ENCODE data around the gene CBFA2T3.

The CBFA2T3 gene

DNA sequence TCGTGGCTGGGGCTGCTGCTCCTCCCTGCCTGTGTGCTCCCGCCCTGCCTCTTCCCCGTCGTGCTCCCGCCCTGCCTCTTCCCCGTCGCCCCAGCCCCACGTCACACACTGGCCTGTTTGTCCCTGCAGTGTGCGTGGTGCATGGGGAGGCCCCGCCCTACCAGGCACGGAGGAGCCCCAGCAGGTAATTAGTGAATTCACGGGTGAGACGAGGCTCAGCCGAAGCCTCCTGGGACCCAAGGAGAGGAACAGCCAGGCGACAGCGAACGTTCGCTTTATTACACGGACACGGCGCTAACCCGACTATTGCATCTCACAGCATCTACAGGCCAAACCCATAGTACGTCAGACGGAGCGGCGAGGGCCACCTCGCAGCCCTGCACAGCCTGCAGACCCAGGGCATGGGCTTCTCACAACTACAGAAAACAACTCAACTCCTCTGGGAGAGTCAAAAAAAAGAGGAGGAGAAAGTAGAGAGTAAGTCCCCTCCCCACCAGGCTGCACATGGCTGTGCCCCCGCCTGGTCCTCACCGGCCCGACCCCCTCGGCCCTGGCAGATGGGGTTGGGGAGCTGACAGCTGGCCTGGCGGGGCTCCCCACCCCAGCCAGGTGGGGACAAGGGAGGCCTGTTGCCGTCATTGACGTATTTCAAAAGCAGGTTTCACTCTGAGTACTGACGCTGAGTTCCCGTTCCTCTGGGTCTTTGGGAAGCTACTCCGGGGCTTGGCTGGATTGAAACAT lies 106.2 kb downstream of the CBFA2T3 start:
- DNase-seq: no peak

GRCh38 chr16:88869673-88869980 lies 107.4 kb downstream of the CBFA2T3 start:
- DNase-seq: no peak

DNA sequence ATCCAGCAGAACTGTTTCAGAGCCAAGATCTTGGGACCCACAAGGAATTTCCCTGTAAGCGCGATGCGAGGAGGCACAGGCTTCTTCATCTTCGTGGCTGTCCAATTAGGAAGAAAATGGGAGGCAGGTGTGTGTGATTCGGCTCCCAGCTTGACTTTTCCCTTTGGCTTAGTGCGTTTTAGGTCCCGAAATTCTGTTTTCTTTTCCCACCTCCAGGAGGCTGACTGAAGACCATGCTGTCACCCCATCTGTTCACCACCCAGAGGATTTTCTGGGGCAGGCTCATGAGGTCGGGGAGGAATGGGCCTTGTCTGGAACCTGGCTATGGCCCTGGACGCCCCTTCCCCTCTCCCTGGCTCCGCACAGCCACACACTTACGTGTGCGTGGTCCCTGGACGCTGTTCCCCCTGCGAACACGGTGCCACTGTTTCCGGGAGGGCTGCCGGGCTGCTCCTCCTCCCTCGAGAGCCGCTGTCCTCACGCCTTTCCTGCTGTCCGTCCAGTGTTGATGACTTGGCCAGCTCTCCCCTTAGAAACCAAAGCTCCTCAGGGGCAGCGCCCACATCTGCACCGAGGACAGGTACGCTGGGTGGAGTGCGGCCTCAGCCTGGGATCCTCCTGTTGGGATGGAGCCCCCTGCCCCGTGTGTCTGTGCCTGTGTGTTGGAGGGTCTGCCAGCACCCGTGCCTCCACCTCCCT lies 107.9 kb downstream of the CBFA2T3 start:
- no peak for DNase-seq

- no peak for DNase-seq
Measured at GRCh38 chr16:88867581-88868246, 109.3 kb downstream of the CBFA2T3 start.

GRCh38 chr16:88866151-88866920 lies 110.7 kb downstream of the CBFA2T3 start, which contains the start of gene PABPN1L:
TSS of gene PABPN1L (minus strand) at chr16:88866660. CDS start at chr16:88866606, 54 bp downstream.
- peak; percentile 13 for DNase-seq

- no peak for DNase-seq
Measured at GRCh38 chr16:88865742-88866141, 111.3 kb downstream of the CBFA2T3 start.

DNA sequence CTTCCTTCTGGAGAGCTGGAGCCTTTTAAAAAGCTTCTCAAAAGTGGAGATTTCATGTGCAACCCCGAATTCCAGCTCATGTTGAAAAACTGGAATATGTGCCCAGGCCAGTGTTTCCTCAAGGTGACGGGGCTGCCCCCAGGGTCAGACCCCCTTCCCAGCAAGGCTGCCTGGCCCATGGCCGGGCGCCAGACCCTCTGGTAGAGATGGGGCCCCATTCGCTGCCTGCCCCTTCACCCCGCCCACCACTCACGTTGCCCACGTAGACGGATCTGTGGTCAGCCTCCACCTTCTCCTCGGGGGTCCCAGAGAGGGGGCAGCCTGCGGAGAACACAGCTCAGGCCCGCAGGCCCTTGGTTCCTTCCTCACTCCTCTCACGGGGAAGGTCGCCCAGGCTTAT lies 111.7 kb downstream of the CBFA2T3 start:
- DNase-seq: no peak

DNA sequence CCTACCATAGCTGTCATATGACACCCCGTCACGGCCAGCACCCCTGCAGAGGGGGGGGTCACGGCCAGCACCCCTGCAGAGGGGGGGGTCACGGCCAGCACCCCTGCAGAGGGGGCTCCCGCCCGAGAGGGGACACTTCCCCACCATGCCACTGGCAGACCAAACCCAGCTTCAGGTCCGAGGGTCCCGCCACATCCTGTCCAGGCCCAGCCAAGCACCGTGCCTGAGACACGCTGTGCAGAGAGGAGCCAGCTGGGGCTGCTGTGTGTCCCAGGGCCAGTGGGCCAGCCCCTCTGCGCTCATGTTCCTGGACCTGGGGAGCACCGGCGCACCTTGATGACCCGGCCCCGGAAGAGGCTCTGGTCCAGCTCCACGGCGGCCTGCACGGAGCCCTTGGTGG lies 112.5 kb downstream of the CBFA2T3 start:
- no peak for DNase-seq

GRCh38 chr16:88864099-88864498 lies 112.9 kb downstream of the CBFA2T3 start:
- no peak for DNase-seq

DNA sequence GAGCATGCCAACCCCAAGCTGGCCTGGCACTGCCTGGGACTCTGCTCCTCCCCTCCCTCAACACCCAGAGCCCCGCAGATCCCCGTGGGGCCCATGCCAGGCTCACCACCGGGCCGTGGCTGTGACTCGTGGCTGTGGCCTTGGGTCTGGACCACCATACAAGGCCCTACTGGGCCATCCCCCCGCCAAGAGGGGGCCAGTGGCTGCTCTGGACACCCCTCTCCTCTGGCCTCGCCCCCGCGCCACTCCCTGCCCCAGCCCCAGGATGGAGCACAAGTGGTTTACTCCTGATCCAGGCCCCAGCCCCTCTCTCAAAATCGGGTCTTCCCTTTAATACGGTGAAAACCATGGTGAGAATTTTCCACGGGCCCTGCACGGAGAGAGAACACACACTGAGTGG lies 113.6 kb downstream of the CBFA2T3 start:
- no peak for DNase-seq

DNA sequence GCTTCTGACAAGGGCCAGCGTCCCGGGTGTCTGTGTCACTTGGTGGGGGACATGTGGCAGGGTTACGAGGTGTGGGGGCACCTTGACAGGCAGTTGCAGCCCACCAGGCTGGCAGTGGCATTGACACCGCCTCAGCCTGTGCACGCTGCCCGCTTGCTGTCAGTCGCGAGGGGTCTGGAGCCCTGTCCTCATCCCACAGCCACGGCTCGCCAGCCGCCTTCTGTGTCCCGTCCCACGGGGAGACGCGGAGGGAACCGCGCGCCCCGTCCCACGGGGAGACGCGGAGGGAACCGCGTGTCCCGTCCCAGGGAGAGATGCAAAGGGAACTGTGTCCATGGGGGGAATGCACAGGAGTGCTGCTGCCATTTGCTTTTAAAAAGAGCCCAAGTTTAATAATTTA lies 114.0 kb downstream of the CBFA2T3 start:
- no peak for DNase-seq

GRCh38 chr16:88861359-88861758 lies 115.6 kb downstream of the CBFA2T3 start:
- no peak for DNase-seq

DNA sequence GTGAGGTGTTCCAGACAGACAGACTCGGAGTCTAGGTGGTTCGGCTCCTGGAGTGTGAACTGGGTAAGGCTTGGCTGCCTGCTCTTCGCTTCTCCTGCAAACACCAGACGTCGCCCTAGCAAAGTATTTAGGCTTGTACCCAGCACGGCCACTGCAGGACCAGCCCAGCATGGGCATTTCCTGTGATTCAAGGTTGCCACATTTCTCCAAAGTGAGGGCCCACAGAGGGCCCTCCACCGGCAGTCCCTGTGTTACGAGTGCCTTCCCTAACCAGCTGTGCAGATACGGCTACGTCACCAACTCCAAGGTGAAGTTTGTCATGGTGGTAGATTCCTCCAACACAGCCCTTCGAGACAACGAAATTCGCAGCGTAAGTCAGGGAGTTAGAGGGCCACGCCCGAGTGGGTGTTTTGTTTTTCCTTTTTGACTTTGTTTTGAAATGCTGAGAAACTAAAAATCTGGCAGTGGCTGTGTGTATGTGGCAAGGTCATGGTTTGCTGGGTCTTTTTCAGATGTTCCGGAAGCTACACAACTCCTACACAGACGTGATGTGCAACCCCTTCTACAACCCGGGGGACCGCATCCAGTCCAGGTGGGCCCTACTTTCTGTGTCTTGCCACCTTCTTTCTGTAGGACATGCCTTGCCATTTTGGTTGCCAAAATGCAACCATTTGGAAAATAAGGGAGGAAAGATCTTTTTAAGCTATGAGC lies 117.5 kb downstream of the CBFA2T3 start:
- DNase-seq: no peak

- DNase-seq: no peak
Measured at GRCh38 chr16:88857728-88858339, 119.2 kb downstream of the CBFA2T3 start.

DNA sequence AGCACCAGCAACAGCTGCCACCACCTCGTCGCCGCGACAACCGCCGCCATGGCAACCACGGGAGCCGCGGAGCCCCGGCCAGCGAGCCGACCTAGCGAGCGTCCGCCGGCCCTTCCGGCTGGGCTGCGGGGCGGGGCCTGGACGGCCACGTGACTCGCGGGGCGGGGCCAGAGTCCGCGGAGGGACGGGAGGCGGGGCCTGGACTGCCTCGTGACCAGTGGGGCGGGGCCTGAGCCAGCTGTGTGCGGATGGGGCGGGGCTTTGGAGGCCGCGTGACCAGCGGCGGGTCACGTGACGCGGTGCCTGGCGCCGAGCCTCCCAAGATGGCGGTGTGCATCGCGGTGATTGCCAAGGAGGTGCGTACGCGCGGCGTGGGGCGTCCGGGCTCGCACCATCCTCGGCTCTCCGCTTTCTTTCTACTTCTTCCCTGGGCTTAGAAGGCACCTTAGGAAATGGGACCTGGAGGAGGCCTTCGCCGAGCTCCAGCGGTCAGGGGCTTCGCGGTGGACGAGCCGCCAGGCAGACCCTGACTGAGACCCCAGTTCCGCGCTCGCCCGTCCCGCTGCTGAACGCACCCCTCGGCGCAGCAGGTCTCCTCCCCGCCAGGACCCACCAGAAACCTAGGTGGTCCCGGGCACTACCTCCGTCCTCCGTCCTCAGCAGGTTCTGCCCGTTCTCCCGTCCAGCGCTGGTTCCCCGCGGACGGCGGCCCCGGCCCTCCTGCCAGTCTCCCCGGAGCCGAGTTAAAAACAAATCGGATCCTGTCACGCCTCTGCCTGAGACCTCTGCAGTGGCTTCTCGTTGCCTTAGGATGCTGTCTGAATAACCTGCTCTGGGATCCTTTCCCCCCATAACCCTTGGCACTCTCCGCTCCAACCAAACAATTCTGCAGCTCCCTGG lies 119.9 kb downstream of the CBFA2T3 start, which contains the start of the genes GALNS and TRAPPC2L:
TSS of gene GALNS (minus strand) at position 120 of the 900 bp plus-strand sequence. CDS start at position 50, 70 bp downstream.
TSS of gene TRAPPC2L (plus strand) at position 300 of the 900 bp plus-strand sequence. CDS start at position 324, 24 bp downstream.
- peak; percentile 58 for DNase-seq

DNA sequence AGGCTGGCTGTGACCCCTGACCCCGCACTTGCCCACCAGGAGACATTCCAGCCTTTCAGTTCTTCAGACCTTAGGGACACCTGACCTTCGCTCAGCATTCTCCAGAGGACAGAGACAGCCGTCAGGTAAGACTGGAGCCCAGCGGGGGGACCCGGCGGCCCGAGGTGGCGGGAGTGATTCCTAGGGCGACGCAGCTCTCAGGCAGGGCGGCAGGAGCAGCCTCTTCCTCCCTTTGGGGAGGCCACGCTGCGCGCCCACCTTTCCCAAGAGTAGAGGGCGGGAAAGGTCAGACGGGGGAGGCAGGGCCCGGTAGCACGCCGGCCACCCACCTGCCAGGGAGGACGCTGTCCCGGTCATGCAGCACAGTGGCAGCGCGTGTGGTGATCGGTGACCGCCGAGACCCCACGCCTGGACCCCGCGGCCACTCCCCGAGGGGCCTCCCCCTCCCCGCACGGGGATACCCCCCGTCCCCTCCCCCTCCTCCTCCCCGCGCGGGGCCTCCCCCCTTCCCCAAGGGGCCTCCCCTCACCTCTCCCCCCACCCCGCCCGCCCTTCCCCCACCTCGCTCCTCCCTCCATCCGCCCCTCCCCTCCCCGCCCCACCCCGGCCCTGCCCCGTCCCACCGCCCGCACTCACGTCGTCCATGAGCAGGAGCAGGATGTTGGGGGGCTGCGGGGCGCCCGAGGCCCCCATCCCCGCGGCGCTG lies 120.7 kb downstream of the CBFA2T3 start:
- DNase-seq: no peak

DNA sequence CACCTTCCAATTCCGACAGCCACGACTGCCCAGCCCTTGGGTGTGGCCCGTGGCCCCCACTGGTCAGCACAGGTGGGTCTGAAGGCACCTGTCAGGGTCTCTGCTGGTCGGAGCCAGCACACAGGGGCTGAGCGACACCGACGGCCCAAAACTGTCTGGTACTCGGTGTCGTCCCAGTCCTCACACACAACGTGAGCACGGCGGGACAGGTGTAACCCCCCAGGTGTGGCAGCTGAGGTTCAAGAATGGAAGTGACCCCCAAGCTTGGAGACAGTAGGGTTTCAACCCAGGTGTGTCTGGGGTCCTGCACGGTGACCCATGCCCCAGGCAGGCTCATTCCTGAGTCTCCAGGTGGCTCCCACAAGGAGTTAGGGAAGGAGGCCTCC lies 121.3 kb downstream of the CBFA2T3 start:
- DNase-seq: no peak

- no peak for DNase-seq
Measured at GRCh38 chr16:88855176-88855575, 121.8 kb downstream of the CBFA2T3 start.

DNA sequence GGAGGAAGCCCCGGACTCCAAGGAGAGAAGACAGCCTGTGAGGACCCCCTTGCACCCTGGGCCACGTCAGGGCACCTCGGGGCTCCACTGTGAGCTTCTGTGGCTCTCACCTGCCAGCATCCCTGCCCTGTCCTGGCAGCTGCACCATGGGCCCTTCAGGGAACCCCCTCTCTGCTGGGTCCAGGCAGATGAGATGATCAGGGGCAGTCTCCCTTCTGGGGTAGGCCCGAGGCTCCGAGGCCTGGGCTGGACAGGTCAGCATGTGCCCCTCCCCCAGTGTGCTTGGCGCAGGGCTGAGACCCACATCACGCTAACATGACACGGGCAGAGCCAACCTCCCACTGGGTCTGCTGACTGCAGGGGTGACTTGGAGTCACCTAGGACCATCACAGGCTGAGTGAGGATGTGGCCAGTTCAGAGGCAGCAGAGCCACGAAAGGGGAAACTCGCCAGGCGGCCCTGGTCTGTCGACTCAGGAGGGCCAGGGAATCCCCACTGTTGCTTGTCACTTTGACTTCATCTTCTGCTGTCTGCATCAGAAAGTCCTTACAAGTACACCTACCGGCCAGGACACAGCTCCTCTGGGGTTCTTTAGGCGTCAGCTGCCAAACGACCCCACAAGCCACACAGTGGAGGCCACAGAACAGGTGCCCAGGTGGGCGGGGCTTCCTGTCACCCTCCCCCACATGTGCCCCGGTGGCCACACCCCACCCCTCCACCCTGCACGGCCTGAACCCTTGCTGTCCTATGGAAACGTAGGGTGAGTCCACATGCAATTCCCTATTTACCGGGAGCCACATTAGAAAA lies 122.5 kb downstream of the CBFA2T3 start:
- DNase-seq: no peak
